H9 (cell line): Measurements from ENCODE around the gene BIK. TPM values are rescaled to one million over a fixed set of nuclear protein-coding genes. Genes with fewer than 3 reads are reported as not detected.

Source experiments
- DNase-seq: peaks from one replicate; pipeline ENCODE4 v3.0.0-alpha.2; 2017
- H2AFZ ChIP-seq: one replicate; pipeline ENCODE4 v1.6.1; 2013; ENCODE audit warnings: mild to moderate bottlenecking, low read length, control low read depth, moderate library complexity
- H2AK5ac ChIP-seq: 2 replicates; pipeline ENCODE4 v1.6.1; 2013; ENCODE audit warnings: low read length, control low read depth, mixed read lengths; ENCODE audit not compliant: insufficient read length
- H2BK120ac ChIP-seq: one replicate; pipeline ENCODE4 v1.6.1; 2013; ENCODE audit warnings: low read depth, mild to moderate bottlenecking, low read length, control low read depth, inconsistent platforms; ENCODE audit not compliant: poor library complexity, severe bottlenecking
- H2BK12ac ChIP-seq: 2 replicates; pipeline ENCODE4 v1.6.1; 2013; ENCODE audit warnings: low read length, control low read depth, mixed read lengths, low read depth; ENCODE audit not compliant: insufficient read length
- H2BK15ac ChIP-seq: 2 replicates; pipeline ENCODE4 v1.6.1; 2013; ENCODE audit warnings: low read depth, low read length, control low read depth
- H2BK20ac ChIP-seq: one replicate; pipeline ENCODE4 v1.6.1; 2013; ENCODE audit warnings: low read depth, mild to moderate bottlenecking, low read length, control low read depth, inconsistent platforms; ENCODE audit not compliant: poor library complexity, severe bottlenecking
- H2BK5ac ChIP-seq: 2 replicates; pipeline ENCODE4 v1.6.1; 2013; ENCODE audit warnings: low read length, control low read depth, mixed read lengths; ENCODE audit not compliant: insufficient read length
- H3K14ac ChIP-seq: 2 replicates; pipeline ENCODE4 v1.6.1; 2013; ENCODE audit warnings: low read length, control low read depth; ENCODE audit not compliant: insufficient read depth
- H3K18ac ChIP-seq: 2 replicates; pipeline ENCODE4 v1.6.1; 2013; ENCODE audit warnings: low read depth, mild to moderate bottlenecking, mixed read lengths, low read length, control low read depth; ENCODE audit not compliant: insufficient read length
- H3K23ac ChIP-seq: 2 replicates; pipeline ENCODE4 v1.6.1; 2013; ENCODE audit warnings: low read length, control low read depth, mixed read lengths, low read depth; ENCODE audit not compliant: insufficient read length
- H3K23me2 ChIP-seq: 2 replicates; pipeline ENCODE4 v1.6.1; 2013; ENCODE audit warnings: low read depth, mild to moderate bottlenecking, mixed read lengths, low read length, control low read depth; ENCODE audit not compliant: insufficient read length, poor library complexity, severe bottlenecking
- H3K27ac ChIP-seq: 2 replicates; pipeline ENCODE4 v1.5.1; 2013; ENCODE audit warnings: low read length, control low read depth, mixed read lengths, low read depth; ENCODE audit not compliant: insufficient read length
- H3K27me3 ChIP-seq: 2 replicates; pipeline ENCODE4 v1.6.1; 2013; ENCODE audit warnings: low read length, control low read depth, inconsistent platforms; ENCODE audit not compliant: insufficient read depth
- H3K4ac ChIP-seq: 2 replicates; pipeline ENCODE4 v1.6.1; 2013; ENCODE audit warnings: low read depth, mild to moderate bottlenecking, control low read depth, inconsistent platforms, low read length, moderate library complexity
- H3K4me1 ChIP-seq: 2 replicates; pipeline ENCODE4 v1.6.1; 2013; ENCODE audit warnings: low read length, control low read depth, inconsistent platforms; ENCODE audit not compliant: insufficient read depth
- H3K4me2 ChIP-seq: 2 replicates; pipeline ENCODE4 v1.6.1; 2013; ENCODE audit warnings: low read length, control low read depth, mixed read lengths; ENCODE audit not compliant: insufficient read length, insufficient read depth
- H3K56ac ChIP-seq: 2 replicates; pipeline ENCODE4 v1.6.1; 2013; ENCODE audit warnings: low read depth, mild to moderate bottlenecking, mixed read lengths, low read length, control low read depth; ENCODE audit not compliant: insufficient read length
- H3K79me1 ChIP-seq: 2 replicates; pipeline ENCODE4 v1.6.1; 2013; ENCODE audit warnings: low read depth, mild to moderate bottlenecking, moderate library complexity, low read length, control low read depth, inconsistent platforms; ENCODE audit not compliant: insufficient read depth, poor library complexity, severe bottlenecking
- H3K79me2 ChIP-seq: 2 replicates; pipeline ENCODE4 v1.6.1; 2013; ENCODE audit warnings: low read length, control low read depth, inconsistent platforms; ENCODE audit not compliant: insufficient read depth
- H3K9ac ChIP-seq: 2 replicates; pipeline ENCODE4 v1.6.1; 2013; ENCODE audit warnings: low read length, control low read depth, mixed read lengths; ENCODE audit not compliant: insufficient read length; ENCODE audit errors: extremely low read depth
- H3K9me3 ChIP-seq: one replicate; pipeline ENCODE4 v1.6.1; 2013; ENCODE audit warnings: low read depth, low read length, inconsistent platforms; ENCODE audit not compliant: control insufficient read depth
- H3T11ph ChIP-seq: one replicate; pipeline ENCODE4 v1.6.1; 2013; ENCODE audit warnings: mild to moderate bottlenecking, low read length, control low read depth, inconsistent platforms
- H4K20me1 ChIP-seq: one replicate; pipeline ENCODE4 v1.6.1; 2013; ENCODE audit not compliant: control insufficient read depth, insufficient read length, insufficient read depth
- H4K5ac ChIP-seq: 2 replicates; pipeline ENCODE4 v1.6.1; 2013; ENCODE audit warnings: low read depth, mild to moderate bottlenecking, mixed read lengths, low read length, control low read depth; ENCODE audit not compliant: insufficient read length
- H4K8ac ChIP-seq: replicated peaks from 2 replicates; pipeline ENCODE4 v1.6.1; 2013; ENCODE audit warnings: low read length, control low read depth, mixed read lengths, low read depth; ENCODE audit not compliant: insufficient read length
- H4K91ac ChIP-seq: 2 replicates; pipeline ENCODE4 v1.6.1; 2013; ENCODE audit warnings: low read depth, mild to moderate bottlenecking, moderate library complexity, mixed read lengths, low read length, control low read depth; ENCODE audit not compliant: insufficient read length
- H3K27ac Mint-ChIP-seq, 3 experiments: 2 replicates in 2 of 3; 3 replicates in 1 of 3; pipeline ENCODE4 v1.8.0; 2020 to 2021; ENCODE audit warnings: mixed read lengths in 3 of 3, mild to moderate bottlenecking in 1 of 3, moderate library complexity in 1 of 3
- H3K27me3 Mint-ChIP-seq: 2 replicates; pipeline ENCODE4 v1.8.0; 2021; ENCODE audit warnings: low read depth, mild to moderate bottlenecking, moderate library complexity, mixed read lengths
- H3K36me3 Mint-ChIP-seq, 3 experiments: 2 replicates in 2 of 3; 3 replicates in 1 of 3; pipeline ENCODE4 v1.8.0; 2020 to 2021; ENCODE audit warnings: low read depth in 3 of 3, mixed read lengths in 3 of 3; ENCODE audit not compliant: insufficient read depth in 1 of 3
- H3K4me1 Mint-ChIP-seq, 2 experiments: 2 replicates each; pipeline ENCODE4 v1.8.0; 2020; ENCODE audit warnings: mixed read lengths in 2 of 2
- H3K4me3 Mint-ChIP-seq, 2 experiments: 2 replicates in 1 of 2; 3 replicates in 1 of 2; pipeline ENCODE4 v1.8.0; 2020 to 2021; ENCODE audit warnings: mild to moderate bottlenecking in 2 of 2, mixed read lengths in 2 of 2, moderate library complexity in 1 of 2
- H3K9me3 Mint-ChIP-seq, 2 experiments: 2 replicates in 1 of 2; 3 replicates in 1 of 2; pipeline ENCODE4 v1.8.0; 2020; ENCODE audit warnings: mild to moderate bottlenecking in 2 of 2, mixed read lengths in 2 of 2, moderate library complexity in 1 of 2
- CTCF ChIP-seq: fragments of 200-600 bp; sonication (generic); conservative IDR thresholded peaks from 3 replicates; pipeline ENCODE4 v1.8.0; 2021; ENCODE audit warnings: antibody characterized with exemption, mild to moderate bottlenecking
- WGBS: extraction: QIAGEN DNeasy Blood & Tissue Kit; methylation state at CpG from one replicate; pipeline ENCODE4 v1.1.7; 2013; ENCODE audit warnings: missing lambda C conversion rate, low lambda C conversion rate, mixed read lengths; ENCODE audit not compliant: insufficient read length; ENCODE audit errors: extremely low coverage; 5-methylcytosine and 5-hydroxymethylcytosine counted together
- total RNA-seq: library from RNA; stranded (reverse); gene quantifications from 2 replicates; pipeline ENCODE4 v1.2.1, GENCODE V29; 2021

Gene BIK
- total RNA-seq, 1 experiment from 2014 or later, result 8.3 TPM

- no peak for TF ChIP-seq CTCF
- H2BK5ac ChIP-seq, result no peak overlapping the region
- no peak overlapping the region for H3K27ac ChIP-seq
- H2BK12ac ChIP-seq, result no peak overlapping the region
- H3K14ac ChIP-seq, result no peak overlapping the region
- H3K23me2 ChIP-seq, result no peaks in the 10 kb centered on the region
- no CpG with 5 or more reads among the region's 15 CpGs for WGBS
- Mint-ChIP-seq H3K36me3 (peaks cover 36 to 78% (median 69%) of the 10 kb centered on the region in 3 experiments), H3K4me3 (no peak overlapping the region), H3K9me3 (no peaks in the 10 kb centered on the region), H3K4me1 (no peaks in the 10 kb centered on the region), H3K27me3 (no peaks in the 10 kb centered on the region), H3K27ac (no peak overlapping the region)
- no peak overlapping the region for H3K9ac ChIP-seq
- no peak overlapping the region for H3K4ac ChIP-seq
- no peak overlapping the region for H2BK15ac ChIP-seq
- H2BK120ac ChIP-seq, result no peak overlapping the region
- H3K9me3 ChIP-seq, result no peaks in the 10 kb centered on the region
- H3K27me3 ChIP-seq, result no peaks in the 10 kb centered on the region
- no peak overlapping the region for H2AK5ac ChIP-seq
- H3K18ac ChIP-seq, result no peak overlapping the region
- H3K4me2 ChIP-seq, result no peak overlapping the region
- no peak overlapping the region for H3K56ac ChIP-seq
- no peak overlapping the region for H3K23ac ChIP-seq
- H2BK20ac ChIP-seq, result no peak overlapping the region
- H3K79me1 ChIP-seq, result no peaks in the 10 kb centered on the region
- H3K4me1 ChIP-seq, result no peaks in the 10 kb centered on the region
- no peak overlapping the region for H3T11ph ChIP-seq
- no peak overlapping the region for H4K5ac ChIP-seq
- no peaks in the 10 kb centered on the region for H3K79me2 ChIP-seq
- no peak for DNase-seq
- no peak overlapping the region for H4K91ac ChIP-seq
- no peak overlapping the region for H2AFZ ChIP-seq
- H4K8ac ChIP-seq, result no peak overlapping the region
- H4K20me1 ChIP-seq, result no peaks in the 10 kb centered on the region
These were observed 65.5 kb downstream of the BIK start for GRCh38 chr22:43176090-43176489.
